ENCODE data around the gene TSHZ2.

GRCh38 chr20:53276143-53276542 is 304.0 kb downstream of the TSHZ2 start:
- TF ChIP-seq POLR2A (IDR thresholded peaks at IDR 0.05) = no peak
- no peak for TF ChIP-seq CTCF (IDR thresholded peaks at IDR 0.05)
